ENCODE measurements around the gene ZNF385B.
"Not testable (repeated sequence)": the region's sequence is repeated elsewhere in the genome, so short reads cannot be mapped to it uniquely, and the experiment has no call there.

Gene ZNF385B

DNA sequence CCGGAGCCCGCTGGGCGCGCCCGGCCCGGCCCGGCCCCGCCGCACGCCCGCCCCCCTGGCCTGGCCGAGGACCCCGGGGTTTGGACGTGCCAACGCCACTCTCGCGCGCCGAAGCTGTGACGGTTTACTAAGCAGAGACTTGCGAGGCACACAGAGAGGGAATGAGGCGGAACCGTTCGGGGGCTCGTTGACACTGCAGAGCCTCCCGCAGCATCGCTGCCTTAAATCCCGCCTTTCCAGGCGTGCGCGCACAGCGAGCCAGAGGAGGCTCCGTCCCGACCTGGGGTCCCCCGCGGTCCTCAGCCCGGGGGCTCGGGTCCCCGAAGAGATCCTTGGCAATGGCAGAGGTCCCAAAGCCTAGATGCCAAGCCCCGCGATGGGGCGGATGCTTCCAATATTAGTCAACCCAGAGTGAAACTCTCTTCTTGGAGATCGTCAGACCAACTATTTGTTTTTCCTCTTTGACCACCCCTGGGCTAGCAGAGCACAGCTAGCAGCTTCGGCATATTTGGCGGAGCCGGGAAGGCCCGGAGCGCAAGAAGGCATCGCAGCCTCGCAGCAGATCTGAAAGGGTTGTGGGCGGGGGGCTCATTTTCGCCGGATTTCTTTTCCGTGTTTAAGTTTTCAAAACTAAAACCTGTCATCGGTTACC is at the start of gene ZNF385B:
Gene ZNF385B, minus strand, starts transcription at position 197 of the 652 bp plus-strand sequence.
- DNase-seq = peak; percentile 22

DNA sequence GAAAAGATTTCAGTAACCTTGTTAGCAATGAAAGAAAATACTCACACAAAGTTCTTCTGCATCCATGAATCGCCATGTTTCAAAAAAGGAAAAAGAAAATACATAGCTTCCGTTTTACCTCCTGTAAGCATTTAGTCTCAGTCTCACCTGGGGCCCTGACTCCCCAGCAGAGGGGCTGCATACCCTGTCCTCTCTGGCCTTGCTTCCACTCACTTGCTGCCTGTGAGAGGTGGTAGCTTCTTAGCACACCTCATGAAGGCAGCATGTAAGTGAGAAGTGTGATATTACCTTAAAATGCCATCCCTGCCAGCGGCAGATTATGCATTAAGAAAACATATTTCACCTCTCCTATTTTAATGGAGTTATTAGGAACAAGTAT is 49.3 kb upstream of the ZNF385B start:
- DNase-seq = no peak

DNA sequence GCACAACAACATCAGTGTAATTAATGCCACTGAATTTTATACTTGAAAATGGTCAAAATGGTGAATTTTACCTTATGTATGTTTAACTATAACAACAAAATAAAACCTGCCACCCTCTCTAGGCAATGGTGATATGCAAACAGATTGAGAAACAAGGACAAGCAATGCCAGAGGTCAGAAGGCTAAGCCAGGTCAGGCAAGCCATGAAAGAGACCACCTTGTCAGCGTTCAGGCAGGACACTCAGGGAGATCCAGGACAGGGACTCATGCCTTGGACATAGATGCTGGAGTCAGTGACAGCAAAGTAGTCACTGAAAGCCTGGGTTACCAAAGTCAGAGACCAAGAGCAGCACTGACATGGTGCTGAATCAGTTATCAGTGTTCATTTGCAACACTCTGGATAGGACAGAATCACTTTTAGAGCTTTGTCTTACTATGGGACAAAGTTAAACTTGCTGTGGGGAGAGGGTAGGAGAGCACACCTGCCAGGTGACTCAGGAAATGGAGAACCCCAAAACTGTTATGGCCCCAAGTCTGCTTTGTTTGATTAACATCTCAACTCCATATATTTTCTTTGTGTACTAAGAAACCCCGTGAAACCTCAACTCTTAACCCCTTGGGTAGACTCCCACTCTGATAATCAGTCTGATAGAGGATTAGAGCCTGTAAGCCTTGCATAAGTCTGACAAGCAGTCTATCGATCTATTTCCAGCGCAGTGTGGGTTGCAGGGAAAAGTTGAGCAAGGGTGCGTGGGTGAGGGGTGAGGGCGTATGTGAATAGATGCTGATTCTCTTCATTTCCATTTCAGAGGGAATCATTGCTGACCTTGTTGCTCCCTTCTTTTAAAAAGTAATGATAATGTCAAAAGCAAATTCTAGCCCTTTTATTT is 48.7 kb upstream of the ZNF385B start:
- DNase-seq = no peak

DNA sequence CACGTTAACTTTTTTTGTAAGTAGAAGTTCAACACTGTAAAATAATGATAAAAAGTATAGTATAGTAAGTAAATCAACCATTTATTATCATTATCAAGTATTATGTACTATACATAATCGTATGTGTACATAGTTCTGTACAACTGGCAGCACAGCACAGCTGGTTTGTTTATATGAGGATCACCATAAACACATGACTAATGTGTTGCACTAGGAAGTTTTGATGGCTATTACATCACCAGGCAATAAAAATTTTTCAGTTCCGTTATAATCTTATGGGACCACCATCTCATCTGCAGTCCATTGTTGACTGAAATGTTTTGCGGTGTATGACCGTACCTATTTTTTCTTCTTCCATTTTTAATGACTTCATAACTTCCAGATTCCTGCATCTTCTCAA is 39.2 kb upstream of the ZNF385B start:
- DNase-seq = no peak

DNA sequence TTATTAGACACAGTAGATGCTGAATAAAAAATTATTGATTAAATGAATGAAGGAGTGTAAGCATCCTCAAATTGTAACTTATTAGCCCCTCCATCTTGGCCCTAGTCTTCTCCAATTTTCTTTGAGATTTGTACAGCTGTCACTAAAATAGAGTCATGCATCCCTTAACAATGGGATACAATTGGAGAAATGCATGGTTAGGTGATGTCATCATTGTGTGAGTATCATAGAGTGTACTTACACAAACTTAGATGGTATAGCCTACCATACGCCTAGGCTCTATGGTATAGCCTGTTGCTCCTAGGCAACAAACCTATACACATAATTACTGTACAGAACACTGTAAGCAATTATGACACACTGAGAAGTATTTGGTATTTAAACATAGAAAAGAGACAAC is 38.3 kb upstream of the ZNF385B start:
- DNase-seq = no peak

DNA sequence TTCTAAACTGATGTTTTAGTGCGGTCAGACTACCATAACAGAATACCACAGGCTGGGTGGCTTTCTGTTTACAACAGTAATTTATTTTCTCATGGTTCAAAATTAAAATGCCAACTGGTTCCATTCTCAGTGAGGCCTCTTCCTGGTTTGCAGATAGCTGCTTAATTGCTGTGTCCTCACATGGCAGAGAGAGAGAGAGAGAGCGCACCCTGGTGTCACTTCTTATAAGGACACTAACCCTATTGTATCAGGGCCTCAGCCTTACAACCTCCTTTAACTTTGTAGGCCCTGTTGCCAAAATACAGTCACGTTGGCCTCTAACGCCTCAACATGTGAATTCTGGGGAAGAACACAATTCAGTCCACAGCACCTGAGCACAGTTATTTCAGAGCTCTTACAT is 37.5 kb upstream of the ZNF385B start:
- DNase-seq = no peak

DNA sequence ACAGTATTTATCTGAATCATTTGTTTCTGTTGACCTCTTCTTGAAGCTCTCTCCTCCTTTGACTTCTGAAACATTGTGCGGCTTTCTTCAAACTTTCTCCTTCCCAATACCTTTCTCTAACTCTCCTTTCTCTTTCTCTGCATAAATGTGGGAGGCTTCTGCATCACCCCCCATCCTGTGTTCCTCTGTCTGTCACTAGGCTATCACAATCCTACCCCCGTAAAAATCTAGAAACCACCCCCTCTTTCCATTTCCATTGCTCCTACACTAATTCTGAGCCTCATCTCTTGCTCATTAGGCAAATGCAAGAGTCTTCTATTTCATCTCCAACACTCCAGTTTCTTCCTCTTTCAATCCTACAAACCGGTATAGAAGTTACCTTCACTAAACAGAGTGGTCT is 32.2 kb upstream of the ZNF385B start:
- DNase-seq = no peak

DNA sequence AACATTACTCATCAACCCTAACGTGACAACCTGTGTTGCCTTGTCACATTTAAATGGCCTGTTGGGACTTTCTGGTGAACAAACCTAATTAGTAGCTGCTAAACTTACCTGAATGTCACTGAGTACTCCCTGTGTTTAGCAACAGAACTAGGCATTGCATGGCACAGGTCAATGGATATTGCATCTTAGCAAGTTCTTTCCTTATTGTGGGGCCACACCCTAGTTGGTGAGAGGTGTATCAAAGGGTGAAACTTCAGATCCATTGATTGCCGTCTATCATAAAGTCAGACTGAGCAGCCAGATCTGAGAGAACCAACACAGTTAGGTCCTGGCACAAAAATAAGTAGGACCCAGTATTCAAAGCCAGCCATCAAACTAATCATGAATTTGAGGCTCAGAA is 29.8 kb upstream of the ZNF385B start:
- no peak for DNase-seq

DNA sequence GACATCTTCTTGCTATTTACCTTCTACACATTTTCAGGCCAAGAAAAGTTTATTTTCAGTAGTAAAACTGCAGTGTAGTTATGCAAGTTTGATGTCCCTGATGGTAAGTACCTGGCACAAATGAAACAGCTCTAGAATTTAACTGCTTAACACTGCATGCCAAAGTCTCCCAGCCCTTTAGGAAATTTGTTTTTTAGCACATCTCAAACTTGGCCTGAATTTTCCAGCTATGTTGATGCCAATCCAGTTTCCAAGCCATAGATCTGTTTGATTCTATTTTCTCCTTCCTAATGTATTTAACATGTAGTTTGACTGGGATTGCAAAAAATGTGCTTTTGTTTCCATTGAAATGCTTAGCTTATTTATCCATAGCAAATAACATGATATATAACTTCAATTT is 29.3 kb upstream of the ZNF385B start:
- DNase-seq = no peak

DNA sequence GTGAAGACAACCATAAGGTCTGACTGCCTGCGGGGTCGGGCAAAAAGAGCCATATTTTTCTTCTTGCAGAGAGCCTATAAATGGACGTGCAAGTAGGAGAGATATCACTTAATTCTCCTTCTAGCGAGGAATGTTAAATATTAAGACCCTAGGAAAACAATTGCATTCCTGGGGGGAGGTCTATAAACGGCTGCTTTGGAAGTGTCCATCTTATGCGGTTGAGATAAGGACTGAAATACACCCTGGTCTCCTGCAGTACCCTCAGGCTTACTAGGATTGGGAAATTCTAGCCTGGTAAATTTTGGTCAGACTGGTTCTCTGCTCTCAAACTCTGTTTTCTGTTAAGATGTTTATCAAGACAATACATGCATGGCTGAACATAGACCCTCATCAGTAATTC is 27.2 kb upstream of the ZNF385B start:
- DNase-seq = not testable (repeated sequence)

DNA sequence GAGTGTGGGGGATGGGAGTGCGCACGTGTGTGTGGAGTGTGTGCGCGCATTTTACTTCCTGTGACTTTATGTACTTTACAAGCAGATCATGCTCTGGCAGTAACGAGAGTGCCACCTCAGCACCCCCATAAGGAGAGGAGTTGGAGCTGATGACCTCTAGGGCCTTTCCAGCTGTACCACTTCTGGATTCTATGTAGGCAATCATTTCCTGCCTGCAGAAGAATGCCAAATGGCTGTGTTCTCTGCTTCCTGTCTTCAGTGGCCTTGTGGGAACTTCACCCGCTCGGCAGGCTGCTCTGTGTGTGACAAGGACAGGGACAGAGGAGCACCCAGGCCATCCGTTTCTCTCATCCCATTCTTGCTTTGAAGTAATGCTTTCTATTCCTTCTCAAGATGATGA is 22.8 kb upstream of the ZNF385B start:
- DNase-seq = no peak

DNA sequence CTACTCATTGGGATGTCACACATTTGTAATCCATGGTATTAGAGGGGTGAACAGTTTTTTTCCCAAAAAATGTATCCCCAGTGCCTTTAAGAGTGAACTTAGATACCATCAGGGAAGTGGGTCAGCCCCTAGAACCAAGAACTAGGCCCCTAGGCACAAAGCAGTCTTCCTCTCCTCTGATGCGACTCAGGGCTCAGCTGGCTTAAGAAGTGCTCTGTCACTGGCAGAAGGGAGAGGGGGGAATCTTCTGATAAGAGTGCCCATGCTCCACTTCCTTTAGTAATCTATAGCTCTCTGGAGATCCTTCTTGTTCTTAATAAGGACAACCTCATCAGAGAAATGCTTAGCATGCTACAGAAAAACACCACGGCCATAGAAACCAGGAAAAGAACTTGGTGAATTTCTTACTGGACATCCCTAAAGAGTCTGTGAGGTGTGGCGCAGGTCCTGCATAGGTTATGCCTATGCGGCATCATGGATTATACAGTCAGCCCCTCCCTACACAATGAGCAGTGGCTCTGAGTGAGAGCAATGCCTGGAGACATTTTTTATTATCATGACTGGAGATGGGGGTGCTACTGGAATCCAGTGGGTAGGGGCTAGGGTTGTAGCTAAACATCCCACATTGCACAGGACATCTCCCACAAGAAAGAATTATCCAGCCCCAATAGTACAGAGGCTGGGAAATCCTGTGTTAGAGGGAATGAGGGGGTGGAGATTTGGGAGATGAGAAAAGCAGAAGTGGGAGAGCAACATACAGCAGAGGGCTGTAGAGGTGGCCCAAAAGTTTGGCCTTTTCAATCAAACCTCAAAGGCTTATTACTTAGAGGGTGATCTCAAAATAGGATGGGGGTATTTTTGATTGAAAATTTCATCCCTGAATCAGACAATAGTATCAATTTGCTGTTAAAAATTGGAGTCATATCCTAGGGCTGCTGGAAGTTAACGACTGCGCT is 21.7 kb upstream of the ZNF385B start:
- DNase-seq = no peak

DNA sequence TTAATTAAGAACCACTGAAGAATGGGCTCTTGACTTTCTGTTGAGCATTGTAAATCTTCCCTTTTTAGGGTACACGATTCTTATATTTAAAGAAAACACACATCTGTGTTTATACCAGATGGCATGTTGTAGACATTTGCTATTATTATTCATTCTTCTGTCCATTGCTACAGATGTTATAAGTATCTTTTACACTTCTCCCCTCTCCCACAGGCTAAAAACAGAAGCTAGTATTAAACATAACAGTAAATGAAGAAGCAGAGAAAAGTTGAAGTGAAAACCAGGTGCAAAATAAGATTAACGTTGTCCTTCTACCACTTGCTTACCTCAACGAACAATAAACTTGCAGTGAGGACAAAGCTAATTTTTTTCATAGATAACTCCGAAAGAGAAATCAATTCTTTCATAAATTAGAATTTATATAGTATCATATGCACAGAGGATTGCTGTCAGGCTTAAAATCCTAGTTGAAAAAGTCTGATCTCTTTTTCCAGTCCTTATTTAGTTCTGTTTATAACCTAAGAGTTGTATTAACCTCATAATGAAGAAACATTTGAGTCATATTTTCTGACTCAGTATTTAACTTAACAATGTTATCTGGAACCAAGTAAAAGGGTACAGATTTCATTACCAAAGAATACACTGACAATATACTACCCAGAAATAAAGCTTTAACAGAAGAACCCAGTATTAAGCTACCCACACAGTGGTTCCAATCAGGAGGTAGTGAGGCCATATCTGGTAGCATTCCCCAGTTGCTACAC is 16.4 kb upstream of the ZNF385B start:
- no peak for DNase-seq

DNA sequence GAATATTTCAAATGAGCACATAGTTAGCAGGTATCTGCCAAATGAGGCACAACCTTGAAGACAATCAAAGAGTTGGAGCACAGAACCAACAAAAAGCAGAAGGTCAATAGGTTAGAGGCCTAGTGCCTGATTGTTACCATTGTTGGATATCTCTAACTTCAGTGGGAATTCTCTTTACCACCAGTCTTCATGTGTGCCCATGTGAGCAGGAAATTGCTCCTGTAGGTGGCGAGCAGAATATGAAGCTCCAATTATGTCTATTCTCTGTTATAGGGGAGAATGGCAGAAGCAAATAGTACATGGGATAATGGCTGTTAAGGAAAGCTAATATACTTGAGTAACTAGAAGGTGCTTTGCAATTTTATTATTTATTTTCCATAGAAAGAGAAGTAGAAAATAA is 14.9 kb upstream of the ZNF385B start:
- DNase-seq = no peak

DNA sequence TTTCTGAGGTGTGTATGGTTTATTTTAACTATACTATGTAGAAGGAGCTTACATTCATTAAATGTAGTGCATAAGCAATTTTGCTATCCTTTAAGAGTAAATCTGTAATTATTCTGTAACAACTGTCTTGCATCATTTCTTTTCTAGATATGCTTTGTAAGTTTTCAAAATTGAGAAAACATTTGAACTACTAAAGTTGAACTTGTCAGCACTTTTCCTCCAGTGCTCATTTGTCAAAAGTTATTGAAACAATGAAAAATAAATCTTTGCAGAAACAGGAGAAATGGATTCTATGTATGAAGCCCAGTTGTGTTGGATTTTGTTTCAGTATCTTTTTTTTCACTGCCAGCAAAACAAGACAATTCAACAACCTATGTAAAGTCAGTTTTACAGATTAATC is 14.5 kb upstream of the ZNF385B start:
- no peak for DNase-seq

DNA sequence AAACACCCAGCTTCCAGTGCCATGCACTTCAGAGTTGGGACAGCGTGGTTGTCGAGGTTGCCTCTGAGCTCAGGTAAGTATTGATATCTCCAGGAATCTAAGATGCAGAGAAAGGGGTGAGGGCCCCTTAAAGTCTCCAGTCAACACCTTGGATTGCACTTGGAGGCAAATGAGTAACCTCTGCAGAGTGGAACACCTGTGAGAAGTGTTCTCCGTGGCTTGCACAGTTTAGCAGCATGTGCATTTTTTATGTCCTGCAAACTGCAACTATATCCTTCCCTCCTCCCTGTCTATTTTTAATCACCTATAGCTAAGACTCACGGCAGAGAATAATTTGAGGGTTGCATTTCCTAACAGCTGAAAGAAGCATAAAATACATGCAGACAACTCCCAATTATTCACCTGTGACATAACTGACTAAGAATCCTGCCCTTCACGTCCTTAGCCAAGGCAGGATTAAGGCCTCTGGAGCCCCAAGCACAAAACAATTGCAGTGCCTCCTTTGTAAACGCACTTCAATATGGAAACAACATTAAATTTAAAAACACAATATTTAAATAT is 1.6 kb upstream of the ZNF385B start:
- no peak for DNase-seq

DNA sequence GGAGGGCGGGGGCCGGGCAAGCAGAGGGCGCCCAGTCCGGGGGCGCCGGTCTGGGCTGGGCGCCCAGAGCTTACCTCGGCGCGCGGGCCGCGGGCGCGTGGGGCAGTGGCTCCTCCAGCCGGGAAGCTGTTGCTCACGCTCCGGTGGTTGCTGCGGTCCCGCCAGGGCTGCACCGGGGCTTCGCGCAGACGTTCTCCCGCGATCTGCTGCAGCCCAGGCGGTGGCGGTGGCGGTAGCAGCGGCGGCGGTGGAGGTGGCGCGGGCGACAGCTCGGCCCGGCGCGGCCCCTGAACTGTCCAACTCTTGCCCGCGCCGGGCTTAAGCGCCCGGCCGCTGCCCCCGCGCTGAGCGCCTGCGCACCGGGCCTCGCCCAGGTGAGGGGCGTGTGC is 391 bp downstream of the ZNF385B start:
- no peak for DNase-seq

DNA sequence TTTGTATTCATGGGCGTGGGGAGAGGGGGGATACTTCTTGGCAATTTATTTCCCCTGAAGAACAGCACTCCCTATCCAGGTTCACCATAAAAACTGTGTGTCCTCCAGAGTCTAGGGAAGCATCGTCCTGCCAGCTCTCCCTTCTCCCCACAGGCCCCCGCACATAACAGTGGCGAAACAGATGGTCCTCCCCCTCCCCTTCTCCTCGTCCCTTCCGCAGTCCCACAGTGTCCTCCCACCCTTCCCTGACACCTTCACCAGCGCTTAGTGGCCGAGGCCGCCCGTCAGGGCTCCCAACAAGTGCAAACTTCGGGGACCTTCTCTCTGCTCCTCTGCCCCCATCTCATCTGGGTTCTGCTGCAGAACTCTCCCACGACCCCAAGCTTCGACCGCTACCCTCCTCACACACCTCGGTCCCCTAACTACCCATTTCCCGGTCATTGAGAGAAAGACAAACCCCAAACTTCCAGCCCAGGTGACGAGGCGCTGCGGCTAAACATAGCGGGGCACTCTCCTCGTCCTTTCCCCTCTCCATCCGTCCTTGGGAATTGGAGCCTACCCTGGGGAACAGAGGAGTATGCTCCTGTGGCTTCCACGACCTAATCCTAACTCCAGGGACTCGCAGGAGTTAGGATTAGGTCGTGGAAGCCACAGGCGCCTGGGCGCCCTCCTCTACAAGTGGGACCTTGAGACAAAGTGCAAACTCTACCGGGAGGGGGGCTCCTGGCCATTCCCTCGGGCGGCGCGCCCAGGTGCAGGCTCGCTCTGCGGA is 971 bp downstream of the ZNF385B start:
- no peak for DNase-seq

DNA sequence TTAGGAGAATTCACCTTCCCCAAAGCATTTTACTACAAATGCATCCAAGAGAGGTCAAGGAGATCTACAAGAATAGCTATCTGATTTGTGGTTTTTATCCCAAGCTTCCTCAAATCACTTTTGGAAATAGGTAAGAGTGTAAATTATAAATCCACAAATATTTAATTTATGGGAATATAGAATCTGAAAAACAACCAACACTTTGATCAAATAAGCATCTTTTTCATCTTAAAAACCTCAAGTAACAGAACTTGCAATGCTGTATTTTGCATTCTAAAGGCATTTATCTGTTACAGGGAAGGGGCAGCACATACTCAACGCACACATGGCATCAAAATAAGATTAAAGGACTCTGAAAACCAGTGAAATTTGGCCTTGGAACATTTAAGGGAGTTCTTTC is 1.9 kb downstream of the ZNF385B start:
- DNase-seq = no peak

DNA sequence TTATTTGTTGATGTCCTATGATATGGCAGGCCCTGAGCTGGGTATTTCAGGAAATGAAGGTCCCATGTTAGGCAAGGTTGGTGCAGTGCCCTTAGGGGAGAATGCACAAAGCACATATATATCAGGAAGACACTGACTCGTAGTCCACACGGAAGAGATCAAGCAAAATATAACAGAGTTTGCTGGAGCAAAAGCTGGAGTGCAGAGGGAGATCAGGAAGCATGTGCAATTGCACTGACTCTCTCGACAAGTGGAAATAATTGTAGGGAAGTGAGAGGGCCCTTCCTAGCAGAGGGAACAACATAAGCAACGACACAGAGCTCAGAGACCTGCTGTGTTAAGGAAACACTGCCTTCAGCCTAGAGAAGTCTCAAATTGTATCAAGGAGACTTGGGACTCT is 4.2 kb downstream of the ZNF385B start:
- no peak for DNase-seq

DNA sequence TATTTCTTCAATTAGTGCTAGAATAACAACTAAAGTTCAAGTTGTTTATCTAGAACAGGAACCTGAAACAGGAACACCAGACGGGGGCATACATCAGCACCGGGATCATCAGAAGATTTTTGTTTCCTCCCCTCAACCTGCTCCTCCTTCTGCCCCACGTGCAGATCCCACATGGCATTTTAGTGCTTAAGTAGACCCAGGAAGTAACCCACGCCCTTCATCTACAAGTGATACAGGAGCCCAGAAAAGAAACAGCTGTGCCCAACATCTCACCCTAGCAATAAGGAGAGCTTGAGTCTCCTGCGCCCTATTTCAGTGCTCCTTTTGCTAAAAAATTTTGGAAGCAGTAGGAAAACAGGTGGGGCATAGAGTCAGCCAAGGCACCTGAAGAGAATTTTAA is 5.2 kb downstream of the ZNF385B start:
- DNase-seq = no peak

DNA sequence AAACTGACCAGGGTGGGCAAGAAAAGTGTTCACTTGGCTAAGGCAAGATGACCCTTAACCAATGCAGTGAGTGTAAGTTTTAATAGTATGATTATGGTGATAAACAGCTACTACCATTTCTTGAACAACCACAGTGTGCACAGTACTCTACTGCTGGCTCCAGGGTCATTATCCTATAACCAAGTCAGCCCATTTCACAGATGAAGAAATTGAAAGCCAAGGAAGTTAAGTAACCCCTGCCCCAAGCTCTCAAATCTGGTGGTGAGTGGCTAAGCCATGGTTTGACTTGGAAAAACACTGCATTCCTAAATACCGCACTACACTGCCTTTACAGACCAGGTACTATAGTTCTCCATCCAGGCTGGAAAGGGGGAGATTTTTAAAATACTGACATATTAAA is 5.7 kb downstream of the ZNF385B start:
- no peak for DNase-seq

Data from T1000 (cell line).